HFFc6 (cell line): ENCODE measurements around the gene ST7L. TPM values are rescaled to one million over a fixed set of nuclear protein-coding genes. Genes with fewer than 3 reads are reported as not detected.
A peak's percentile ranks its signal among the peaks of the same experiment; 100 is the strongest.
"Not testable (repeated sequence)": the region's sequence is repeated elsewhere in the genome, so short reads cannot be mapped to it uniquely, and the experiment has no call there.

Experiments used
- DNase-seq: peaks from one replicate; pipeline ENCODE4 v3.0.0-alpha.2; 2018
- H3K27ac Mint-ChIP-seq: 2 replicates; pipeline ENCODE4 v1.8.0; 2020; ENCODE audit warnings: mild to moderate bottlenecking, mixed read lengths
- H3K27me3 Mint-ChIP-seq: 2 replicates; pipeline ENCODE4 v1.8.0; 2021; ENCODE audit warnings: mild to moderate bottlenecking, moderate library complexity, mixed read lengths; ENCODE audit not compliant: insufficient read depth
- H3K36me3 Mint-ChIP-seq: 2 replicates; pipeline ENCODE4 v1.8.0; 2021; ENCODE audit warnings: low read depth, mixed read lengths
- H3K4me1 Mint-ChIP-seq: 2 replicates; pipeline ENCODE4 v1.8.0; 2020; ENCODE audit warnings: low read depth, mixed read lengths
- H3K4me3 Mint-ChIP-seq: 2 replicates; pipeline ENCODE4 v1.8.0; 2020; ENCODE audit warnings: mild to moderate bottlenecking, moderate library complexity, mixed read lengths
- H3K9me3 Mint-ChIP-seq: 2 replicates; pipeline ENCODE4 v1.8.0; 2020; ENCODE audit warnings: mild to moderate bottlenecking, mixed read lengths
- CTCF ChIP-seq: fragments of 200-600 bp; sonication (generic); IDR thresholded peaks from 2 replicates; pipeline ENCODE4 v1.5.0; 2021; ENCODE audit warnings: antibody characterized with exemption, mild to moderate bottlenecking
- total RNA-seq, 6 experiments: library from RNA; stranded (reverse); fragmentation: NEBNext Ultra II Directional; extraction: Animal tissue kit (Norgen Biotek cat#: 25700); gene quantifications; 2 replicates in 1 of 6; 3 replicates in 5 of 6; pipeline ENCODE4 v1.2.3, GENCODE V29; 2021

The ST7L gene
- total RNA-seq, 6 experiments from 2014 or later = 20.2 to 24.5 (median 23.7) TPM

GRCh38 chr1:112625696-112626095 is 6.8 kb upstream of the ST7L start:
- Mint-ChIP-seq H3K4me3 (no peak overlapping the region), H3K27ac (peak overlapping the region; percentile 66), H3K27me3 (no peaks in the 10 kb centered on the region; the same call in 1 of the 2 replicates), H3K4me1 (peaks cover 59% of the 10 kb centered on the region), H3K9me3 (no peaks in the 10 kb centered on the region), H3K36me3 (peaks cover 45% of the 10 kb centered on the region)
- no peak for TF ChIP-seq CTCF
- DNase-seq = peak; percentile 41

- H3K27me3 Mint-ChIP-seq, H3K4me3 Mint-ChIP-seq, H3K9me3 Mint-ChIP-seq, DNase-seq: not testable (repeated sequence)
- peaks cover 50% of the 10 kb centered on the region for H3K36me3 Mint-ChIP-seq
- peak overlapping the region; percentile 28; the same call in 1 of the 2 replicates for H3K27ac Mint-ChIP-seq
- H3K4me1 Mint-ChIP-seq = peaks cover 60% of the 10 kb centered on the region
Observed at GRCh38 chr1:112624493-112624892, 5.6 kb upstream of the ST7L start.

GRCh38 chr1:112620377-112620695 is 1.4 kb upstream of the ST7L start:
- Mint-ChIP-seq H3K9me3 (no peaks in the 10 kb centered on the region), H3K27ac (peak overlapping the region; percentile 100), H3K4me3 (peak overlapping the region; percentile 100), H3K36me3 (peaks cover 28% of the 10 kb centered on the region), H3K27me3 (no peaks in the 10 kb centered on the region), H3K4me1 (peaks cover 46% of the 10 kb centered on the region)
- no peak for DNase-seq
- TF ChIP-seq CTCF = no peak

GRCh38 chr1:112619518-112620376 is 806 bp upstream of the ST7L start, which contains the start of gene CAPZA1:
Gene CAPZA1 (plus strand): TSS chr1:112619832. CDS start chr1:112619845, 13 bp downstream.
- peaks cover 40% of the 10 kb centered on the region for H3K4me1 Mint-ChIP-seq
- TF ChIP-seq CTCF = no peak
- no peaks in the 10 kb centered on the region for H3K9me3 Mint-ChIP-seq
- peak within 1 kb of the TSS; percentile 100 for H3K4me3 Mint-ChIP-seq
- H3K27me3 Mint-ChIP-seq = no peaks in the 10 kb centered on the region
- peak; percentile 88 for DNase-seq
- peak within 1 kb of the TSS; percentile 100 for H3K27ac Mint-ChIP-seq
- H3K36me3 Mint-ChIP-seq = peaks cover 27% of the 10 kb centered on the region

GRCh38 chr1:112618114-112618720 is 724 bp downstream of the ST7L start:
- DNase-seq = no peak
- Mint-ChIP-seq H3K27ac (peak overlapping the region; percentile 100), H3K9me3 (no peaks in the 10 kb centered on the region), H3K4me3 (peak overlapping the region; percentile 100), H3K36me3 (peaks cover 27% of the 10 kb centered on the region), H3K27me3 (no peaks in the 10 kb centered on the region), H3K4me1 (peaks cover 40% of the 10 kb centered on the region)
- no peak for TF ChIP-seq CTCF
